Peyer's patch (tissue), 4 donors: ENCODE results near the gene OXA1L.

ENCODE experiments used
- CTCF ChIP-seq, 6 experiments: fragments of 450-650 bp in 4 of 6; fragments of 200-600 bp in 2 of 6; sonication (generic) in 1 of 6; IDR thresholded peaks; one replicate each; pipeline ENCODE4 v1.5.1; 2017 to 2019; ENCODE audit warnings: antibody characterized with exemption in 6 of 6, mild to moderate bottlenecking in 3 of 6, moderate library complexity in 1 of 6
- POLR2A ChIP-seq, 2 donors: fragments of 450-650 bp; IDR thresholded peaks; one replicate each; pipeline ENCODE4 v1.5.1; 2017; ENCODE audit warnings: antibody characterized with exemption in 2 of 2, mild to moderate bottlenecking in 2 of 2, moderate library complexity in 2 of 2

DNA sequence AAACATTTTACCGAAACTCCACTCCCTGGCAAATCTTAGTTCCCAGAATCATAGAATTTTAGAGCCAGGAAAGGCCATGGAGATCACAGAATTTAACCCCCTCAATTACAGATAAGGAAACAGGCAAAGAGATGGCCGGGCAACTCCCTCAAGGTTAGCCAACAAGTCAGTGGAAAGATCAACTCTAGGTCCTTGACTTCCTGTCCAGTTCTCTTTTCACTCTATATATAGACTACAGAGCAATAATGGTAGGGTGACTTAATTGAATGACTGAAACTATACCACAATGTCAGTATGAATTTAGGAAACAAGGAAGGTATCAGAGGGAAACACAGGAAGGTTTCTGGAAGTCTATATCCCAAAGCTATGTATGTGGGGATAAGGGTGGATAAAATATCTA, 11.6 kb downstream of the OXA1L start:
- TF ChIP-seq POLR2A (IDR thresholded peaks at IDR 0.05) (no peak), CTCF (IDR thresholded peaks at IDR 0.05) (no peak)
